ENCODE data around the gene SEL1L. TPM values are rescaled to one million over a fixed set of nuclear protein-coding genes. Genes with fewer than 3 reads are reported as not detected.

Gene SEL1L
- total RNA-seq, 1 experiment from 2014 or later = 41.4 TPM

DNA sequence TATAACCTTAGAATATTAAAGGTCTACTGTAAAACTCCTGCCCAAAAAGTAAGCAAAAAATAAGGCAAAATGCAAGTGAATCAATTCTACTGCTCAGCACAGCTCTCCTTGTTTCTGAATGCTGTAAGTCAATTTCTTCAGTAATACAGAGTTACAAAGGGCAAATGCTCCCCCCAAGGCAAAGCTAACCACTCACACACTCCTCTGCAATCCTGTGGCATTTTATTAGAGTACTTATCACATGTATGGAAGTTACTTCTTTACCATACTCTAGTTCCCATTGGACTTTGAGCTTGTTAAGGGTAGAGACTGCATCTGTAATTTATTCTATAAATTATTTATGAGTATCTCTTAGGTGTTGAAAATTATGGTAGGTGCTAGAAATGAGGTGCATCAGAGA, 27.2 kb downstream of the SEL1L start:
- Histone ChIP-seq H3K4me2 (ENCODE audit: low read length) (no peak overlapping the region), H3K27me3 (ENCODE audit: insufficient read depth, low read length) (no peaks in the 10 kb centered on the region), H3K4me3 (replicated peaks in 1 of 2; ENCODE audit: low read depth in 1 of 2, low read length in 2 of 2) (no peak overlapping the region), H3K9me2 (ENCODE audit: insufficient read depth) (no peaks in the 10 kb centered on the region), H4K20me1 (ENCODE audit: insufficient read depth) (0 out of 2 replicates have a peak, but pooled peaks cover 4% of the 10 kb centered on the region), H3K4me1 (ENCODE audit: control insufficient read depth in 1 of 2, insufficient read depth in 2 of 2, low read length in 2 of 2) (no peaks in the 10 kb centered on the region), H3K27ac (ENCODE audit: low read depth, low read length) (no peak overlapping the region), H2AFZ (ENCODE audit: low read depth, low read length, poor library complexity, severe bottlenecking) (no peak overlapping the region), H3K9me3 (ENCODE audit: control insufficient read depth in 1 of 2, insufficient read depth in 1 of 2, low read depth in 1 of 2, low read length in 2 of 2) (no peaks in the 10 kb centered on the region), H3K9ac (ENCODE audit: low read length) (no peak overlapping the region), H3K79me2 (ENCODE audit: insufficient read depth, low read length) (no peaks in the 10 kb centered on the region), H3K36me3 (ENCODE audit: control insufficient read depth in 1 of 2, insufficient read depth in 2 of 2, low read length in 2 of 2) (peaks cover 4 to 15% of the 10 kb centered on the region in 2 experiments; a peak in 2 of 4 replicates)
- DNase-seq (ENCODE audit: low read depth, low spot score) = no peak
- TF ChIP-seq, protein P1, sequence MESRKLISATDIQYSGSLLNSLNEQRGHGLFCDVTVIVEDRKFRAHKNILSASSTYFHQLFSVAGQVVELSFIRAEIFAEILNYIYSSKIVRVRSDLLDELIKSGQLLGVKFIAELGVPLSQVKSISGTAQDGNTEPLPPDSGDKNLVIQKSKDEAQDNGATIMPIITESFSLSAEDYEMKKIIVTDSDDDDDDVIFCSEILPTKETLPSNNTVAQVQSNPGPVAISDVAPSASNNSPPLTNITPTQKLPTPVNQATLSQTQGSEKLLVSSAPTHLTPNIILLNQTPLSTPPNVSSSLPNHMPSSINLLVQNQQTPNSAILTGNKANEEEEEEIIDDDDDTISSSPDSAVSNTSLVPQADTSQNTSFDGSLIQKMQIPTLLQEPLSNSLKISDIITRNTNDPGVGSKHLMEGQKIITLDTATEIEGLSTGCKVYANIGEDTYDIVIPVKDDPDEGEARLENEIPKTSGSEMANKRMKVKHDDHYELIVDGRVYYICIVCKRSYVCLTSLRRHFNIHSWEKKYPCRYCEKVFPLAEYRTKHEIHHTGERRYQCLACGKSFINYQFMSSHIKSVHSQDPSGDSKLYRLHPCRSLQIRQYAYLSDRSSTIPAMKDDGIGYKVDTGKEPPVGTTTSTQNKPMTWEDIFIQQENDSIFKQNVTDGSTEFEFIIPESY (IDR thresholded peaks at IDR 0.05; ENCODE audit: extremely low read depth, insufficient replicate concordance, low read length) = no peak
- TF ChIP-seq TCF7L2 (IDR thresholded peaks at IDR 0.05; ENCODE audit: borderline replicate concordance, extremely low read depth, insufficient read depth, insufficient read length) (no peak), EZH2 (IDR thresholded peaks at IDR 0.05) (no peak), FOSL1 (IDR thresholded peaks at IDR 0.05; ENCODE audit: low read depth) (no peak), EGR1 (IDR thresholded peaks at IDR 0.05; ENCODE audit: low read depth) (no peak)
- BruUV-seq (replicated peaks) = no TSS peak
- ChIA-PET POLR2A (no interaction called here), RAD21 (ENCODE audit: low non-redundant PET in 1 of 2, low total read pairs in 2 of 2, uncharacterized antibody in 2 of 2, unreplicated experiment in 2 of 2) (no interaction called here), CTCF (no interaction called here)
- ATAC-seq = no peak
- intact Hi-C loops (cut with micrococcal nuclease) = no loop called here

DNA sequence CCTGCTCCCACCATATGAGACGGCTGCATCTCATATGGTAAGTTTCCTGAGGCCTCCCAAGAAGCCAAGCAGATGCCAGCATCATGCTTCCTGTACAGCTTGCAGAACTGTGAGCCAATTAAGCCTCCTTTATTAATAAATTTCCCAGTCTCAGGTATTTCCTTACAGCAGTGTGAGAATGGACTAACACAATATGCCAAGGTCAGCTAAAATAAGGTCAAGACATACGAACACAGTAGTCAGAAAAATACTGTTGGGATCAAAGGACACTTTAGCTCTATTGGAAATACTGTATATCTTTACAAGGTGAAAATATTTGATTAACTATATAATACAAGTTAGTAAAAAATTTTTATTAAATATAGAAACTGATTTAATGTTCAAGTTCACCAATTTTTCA, 28.8 kb downstream of the SEL1L start:
- Histone ChIP-seq H3K36me3 (ENCODE audit: control insufficient read depth in 1 of 2, insufficient read depth in 2 of 2, low read length in 2 of 2) (peaks cover 4 to 15% of the 10 kb centered on the region in 2 experiments; a peak in 2 of 4 replicates), H3K9ac (ENCODE audit: low read length) (no peak overlapping the region), H4K20me1 (ENCODE audit: insufficient read depth) (no peaks in the 10 kb centered on the region), H2AFZ (ENCODE audit: low read depth, low read length, poor library complexity, severe bottlenecking) (no peak overlapping the region), H3K4me2 (ENCODE audit: low read length) (no peak overlapping the region), H3K27ac (ENCODE audit: low read depth, low read length) (no peak overlapping the region), H3K4me3 (replicated peaks in 1 of 2; ENCODE audit: low read depth in 1 of 2, low read length in 2 of 2) (no peak overlapping the region), H3K27me3 (ENCODE audit: insufficient read depth, low read length) (no peaks in the 10 kb centered on the region), H3K79me2 (ENCODE audit: insufficient read depth, low read length) (no peaks in the 10 kb centered on the region), H3K9me3 (ENCODE audit: control insufficient read depth in 1 of 2, insufficient read depth in 1 of 2, low read depth in 1 of 2, low read length in 2 of 2) (no peaks in the 10 kb centered on the region), H3K9me2 (ENCODE audit: insufficient read depth) (no peaks in the 10 kb centered on the region), H3K4me1 (ENCODE audit: control insufficient read depth in 1 of 2, insufficient read depth in 2 of 2, low read length in 2 of 2) (no peaks in the 10 kb centered on the region)
- no peak for TF ChIP-seq YY1 (IDR thresholded peaks at IDR 0.05; ENCODE audit: extremely low read depth, insufficient replicate concordance, low read depth, low read length)
- TF ChIP-seq, protein P2, sequence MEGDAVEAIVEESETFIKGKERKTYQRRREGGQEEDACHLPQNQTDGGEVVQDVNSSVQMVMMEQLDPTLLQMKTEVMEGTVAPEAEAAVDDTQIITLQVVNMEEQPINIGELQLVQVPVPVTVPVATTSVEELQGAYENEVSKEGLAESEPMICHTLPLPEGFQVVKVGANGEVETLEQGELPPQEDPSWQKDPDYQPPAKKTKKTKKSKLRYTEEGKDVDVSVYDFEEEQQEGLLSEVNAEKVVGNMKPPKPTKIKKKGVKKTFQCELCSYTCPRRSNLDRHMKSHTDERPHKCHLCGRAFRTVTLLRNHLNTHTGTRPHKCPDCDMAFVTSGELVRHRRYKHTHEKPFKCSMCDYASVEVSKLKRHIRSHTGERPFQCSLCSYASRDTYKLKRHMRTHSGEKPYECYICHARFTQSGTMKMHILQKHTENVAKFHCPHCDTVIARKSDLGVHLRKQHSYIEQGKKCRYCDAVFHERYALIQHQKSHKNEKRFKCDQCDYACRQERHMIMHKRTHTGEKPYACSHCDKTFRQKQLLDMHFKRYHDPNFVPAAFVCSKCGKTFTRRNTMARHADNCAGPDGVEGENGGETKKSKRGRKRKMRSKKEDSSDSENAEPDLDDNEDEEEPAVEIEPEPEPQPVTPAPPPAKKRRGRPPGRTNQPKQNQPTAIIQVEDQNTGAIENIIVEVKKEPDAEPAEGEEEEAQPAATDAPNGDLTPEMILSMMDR (IDR thresholded peaks at IDR 0.05 in 2 of 3, conservative IDR thresholded peaks at IDR 0.05 in 1 of 3; ENCODE audit: borderline replicate concordance in 1 of 3, insufficient read depth in 1 of 3, low read depth in 2 of 3, low read length in 2 of 3) = no peak
- TF ChIP-seq FOSL1 (IDR thresholded peaks at IDR 0.05; ENCODE audit: low read depth) = no peak
- TF ChIP-seq SIN3A (IDR thresholded peaks at IDR 0.05; ENCODE audit: low read depth) = no peak
- ChIA-PET CTCF (no interaction called here), POLR2A (no interaction called here), RAD21 (ENCODE audit: low non-redundant PET in 1 of 2, low total read pairs in 2 of 2, uncharacterized antibody in 2 of 2, unreplicated experiment in 2 of 2) (no interaction called here)
- ATAC-seq (no peak), DNase-seq (ENCODE audit: low read depth, low spot score) (no peak)
- intact Hi-C loops (cut with micrococcal nuclease) = no loop called here
- no TSS peak for BruUV-seq (replicated peaks)
